K562 (cell line): Measurements from ENCODE around the gene AP5M1.

Source experiments
- E4F1 ChIP-seq: fragments of 250-450 bp; sonication (Bioruptor Pico); IDR thresholded peaks from 2 replicates; pipeline ENCODE4 v1.5.0; 2021; ENCODE audit warnings: mild to moderate bottlenecking, borderline replicate concordance
- FOXK2 ChIP-seq, 2 experiments: fragments of 450-650 bp; IDR thresholded peaks in 1 of 2; conservative IDR thresholded peaks in 1 of 2; 2 replicates each; pipeline ENCODE4 v1.6.1; 2016; ENCODE audit warnings: low read depth in 2 of 2, mild to moderate bottlenecking in 1 of 2
- GABPA ChIP-seq: fragments of 200-800 bp; sonication (Bioruptor generic); conservative IDR thresholded peaks from 2 replicates; pipeline ENCODE4 v1.6.1; 2016; ENCODE audit warnings: low read depth, missing genetic modification characterization, missing compliant biosample characterization
- KLF16 ChIP-seq: IDR thresholded peaks from 2 replicates; pipeline ENCODE4 v1.6.1; 2016; ENCODE audit warnings: antibody characterized with exemption
- POLR2A ChIP-seq: fragments of 450-650 bp; conservative IDR thresholded peaks from 2 replicates; pipeline ENCODE4 v1.6.1; 2016
- THAP7 ChIP-seq: fragments of 250-450 bp; sonication (Bioruptor Pico); IDR thresholded peaks from 2 replicates; pipeline ENCODE4 v1.5.0; 2021

DNA sequence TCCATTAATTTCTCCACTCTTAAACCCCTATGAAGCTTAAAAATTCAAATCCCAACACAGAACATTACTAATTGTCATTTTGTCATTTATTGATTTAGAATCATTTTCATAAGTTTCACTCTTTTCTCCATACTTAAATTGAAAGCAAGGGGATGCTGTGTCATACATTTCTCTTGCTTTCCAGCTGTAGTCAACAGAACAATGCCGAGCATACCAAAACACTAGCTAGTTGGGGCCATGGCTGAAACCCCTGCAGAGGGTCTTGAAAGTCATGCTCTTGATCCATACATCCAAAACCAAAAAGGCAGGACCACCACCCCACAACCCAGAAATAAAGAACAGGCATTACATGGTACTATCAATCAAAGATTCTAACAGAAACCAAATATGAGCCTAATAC is 9.1 kb upstream of the AP5M1 start:
- no peak for TF ChIP-seq FOXK2 (conservative IDR thresholded peaks at IDR 0.05 in 1 of 2, IDR thresholded peaks at IDR 0.05 in 1 of 2; ENCODE audit: low read depth in 2 of 2)
- no peak for TF ChIP-seq THAP7
- no peak for TF ChIP-seq GABPA (tag)
- no peak for TF ChIP-seq E4F1 (CRISPR knock-in tag)
- no peak for TF ChIP-seq POLR2A
- TF ChIP-seq KLF16, result no peak
